K562 (cell line): ENCODE results near the gene UGT1A6.

ENCODE experiments used
- CBX5 ChIP-seq: IDR thresholded peaks from 2 replicates; pipeline ENCODE4 v1.6.1; 2014; ENCODE audit warnings: low read depth, borderline replicate concordance
- CHD4 ChIP-seq: fragments of 200-600 bp; sonication (generic); IDR thresholded peaks from 3 replicates; pipeline ENCODE4 v1.6.1; 2012; ENCODE audit warnings: low read depth, mild to moderate bottlenecking, mixed read lengths, low read length, inconsistent platforms; ENCODE audit not compliant: insufficient read depth, insufficient replicate concordance, poor library complexity, severe bottlenecking
- FIP1L1 ChIP-seq: fragments of 200-400 bp; formaldehyde crosslinking; IDR thresholded peaks from 2 replicates; pipeline ENCODE4 v1.6.1; 2018; ENCODE audit warnings: mild to moderate bottlenecking, low read depth, low read length; ENCODE audit not compliant: poor library complexity, severe bottlenecking
- NCOA4 ChIP-seq: fragments of 450-650 bp; IDR thresholded peaks from 2 replicates; pipeline ENCODE4 v1.6.1; 2018; ENCODE audit warnings: mild to moderate bottlenecking; ENCODE audit not compliant: partially characterized antibody
- NFIC ChIP-seq: fragments of 450-650 bp; IDR thresholded peaks from 2 replicates; pipeline ENCODE4 v1.6.1; 2017; ENCODE audit warnings: mild to moderate bottlenecking, inconsistent platforms
- POLR2A ChIP-seq: fragments of 450-650 bp; conservative IDR thresholded peaks from 2 replicates; pipeline ENCODE4 v1.6.1; 2016
- YY1 ChIP-seq, 3 experiments: IDR thresholded peaks; 2 replicates each; pipeline ENCODE4 v1.6.1; 2011; ENCODE audit warnings: low read length in 2 of 3, mild to moderate bottlenecking in 2 of 3, moderate library complexity in 2 of 3, borderline replicate concordance in 1 of 3, control low read depth in 1 of 3, low read depth in 1 of 3; ENCODE audit not compliant: insufficient read depth in 3 of 3, insufficient replicate concordance in 2 of 3, control insufficient read depth in 1 of 3, insufficient read length in 1 of 3; ENCODE audit errors: extremely low read depth in 1 of 3
- ZFX ChIP-seq: sonication (generic); formaldehyde crosslinking; IDR thresholded peaks from 2 replicates; pipeline ENCODE4 v1.8.0; 2022; ENCODE audit warnings: mild to moderate bottlenecking, missing genetic modification reagents, moderate library complexity
- ZSCAN29 ChIP-seq: fragments of 450-650 bp; IDR thresholded peaks from 2 replicates; pipeline ENCODE4 v1.6.1; 2017
- TF ChIP-seq, protein P1 (sequence below), 3 experiments: IDR thresholded peaks in 2 of 3; conservative IDR thresholded peaks in 1 of 3; 2 replicates each; pipeline ENCODE4 v1.5.1; 2011 to 2012; ENCODE audit warnings: low read length in 3 of 3, mild to moderate bottlenecking in 3 of 3, control low read depth in 2 of 3, improper control_type of control experiment in 1 of 3, inconsistent platforms in 1 of 3, low read depth in 1 of 3, mixed read lengths in 1 of 3, moderate library complexity in 1 of 3; ENCODE audit not compliant: insufficient read depth in 2 of 3

DNA sequence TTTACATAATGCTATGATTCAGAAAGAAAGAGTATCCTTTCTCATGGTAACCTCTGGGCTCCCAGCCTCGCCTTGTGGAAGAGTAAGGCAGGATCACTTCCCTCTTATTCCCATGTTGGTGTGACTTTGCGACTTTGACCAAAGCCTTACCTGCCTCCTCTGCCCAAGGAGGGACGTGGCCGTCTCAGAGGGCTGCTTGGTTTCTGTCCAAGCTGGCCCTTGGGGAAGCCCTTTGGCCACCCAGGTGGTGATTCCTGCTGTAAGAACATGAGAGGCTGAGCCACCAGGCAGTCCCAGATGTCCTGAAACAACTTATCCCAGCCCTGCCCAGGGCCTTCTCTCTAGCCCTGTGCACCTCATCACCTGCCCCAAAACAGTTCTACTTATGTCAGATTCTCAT, 6.0 kb downstream of the UGT1A6 start:
- TF ChIP-seq, protein P1, sequence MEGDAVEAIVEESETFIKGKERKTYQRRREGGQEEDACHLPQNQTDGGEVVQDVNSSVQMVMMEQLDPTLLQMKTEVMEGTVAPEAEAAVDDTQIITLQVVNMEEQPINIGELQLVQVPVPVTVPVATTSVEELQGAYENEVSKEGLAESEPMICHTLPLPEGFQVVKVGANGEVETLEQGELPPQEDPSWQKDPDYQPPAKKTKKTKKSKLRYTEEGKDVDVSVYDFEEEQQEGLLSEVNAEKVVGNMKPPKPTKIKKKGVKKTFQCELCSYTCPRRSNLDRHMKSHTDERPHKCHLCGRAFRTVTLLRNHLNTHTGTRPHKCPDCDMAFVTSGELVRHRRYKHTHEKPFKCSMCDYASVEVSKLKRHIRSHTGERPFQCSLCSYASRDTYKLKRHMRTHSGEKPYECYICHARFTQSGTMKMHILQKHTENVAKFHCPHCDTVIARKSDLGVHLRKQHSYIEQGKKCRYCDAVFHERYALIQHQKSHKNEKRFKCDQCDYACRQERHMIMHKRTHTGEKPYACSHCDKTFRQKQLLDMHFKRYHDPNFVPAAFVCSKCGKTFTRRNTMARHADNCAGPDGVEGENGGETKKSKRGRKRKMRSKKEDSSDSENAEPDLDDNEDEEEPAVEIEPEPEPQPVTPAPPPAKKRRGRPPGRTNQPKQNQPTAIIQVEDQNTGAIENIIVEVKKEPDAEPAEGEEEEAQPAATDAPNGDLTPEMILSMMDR (IDR thresholded peaks at IDR 0.05 in 2 of 3, conservative IDR thresholded peaks at IDR 0.05 in 1 of 3; ENCODE audit: insufficient read depth in 2 of 3, low read depth in 1 of 3, low read length in 3 of 3) = no peak
- TF ChIP-seq ZFX (CRISPR knock-in tag) (no peak), ZSCAN29 (no peak), POLR2A (no peak), FIP1L1 (no peak), NFIC (no peak), CBX5 (no peak), NCOA4 (no peak), YY1 (IDR thresholded peaks at IDR 0.05; ENCODE audit: borderline replicate concordance in 1 of 3, control insufficient read depth in 1 of 3, extremely low read depth in 1 of 3, insufficient read depth in 3 of 3, insufficient read length in 1 of 3, insufficient replicate concordance in 2 of 3, low read depth in 1 of 3, low read length in 2 of 3) (no peak), CHD4 (no peak)
